ENCODE measurements around the gene GPLD1.

Gene GPLD1

GRCh38 chr6:24455061-24455460 is 34.3 kb downstream of the GPLD1 start:
- DNase-seq (ENCODE audit: low read depth, low spot score): no peak
- no peaks in the 10 kb centered on the region for H3K9me3 ChIP-seq (ENCODE audit: low read depth, low read length)
- no peak overlapping the region for H3K9ac ChIP-seq (ENCODE audit: insufficient read length)
- no peak overlapping the region for H3K27ac ChIP-seq
- no peak overlapping the region for H3K4me3 ChIP-seq
- TF ChIP-seq FOXP2 (optimal IDR thresholded peaks at IDR 0.05; ENCODE audit: control extremely low read depth, extremely low read length, insufficient read depth): no peak
- TF ChIP-seq EZH2 (IDR thresholded peaks at IDR 0.05): no peak
- no peak for TF ChIP-seq POLR2AphosphoS5 (IDR thresholded peaks at IDR 0.05; ENCODE audit: borderline replicate concordance, low read depth, low read length)
- no peaks in the 10 kb centered on the region for H3K36me3 ChIP-seq (ENCODE audit: insufficient read depth, low read length)

- H3K27ac ChIP-seq: no peak overlapping the region
Observed at GRCh38 chr6:24454452-24454851, 34.9 kb downstream of the GPLD1 start.

GRCh38 chr6:24453921-24454320 is 35.5 kb downstream of the GPLD1 start:
- Histone ChIP-seq H3K9me3 (ENCODE audit: low read depth, low read length) (no peaks in the 10 kb centered on the region), H3K9ac (ENCODE audit: insufficient read length) (no peak overlapping the region), H3K36me3 (ENCODE audit: insufficient read depth, low read length) (no peaks in the 10 kb centered on the region), H3K27ac (no peak overlapping the region), H3K4me3 (no peak overlapping the region)
- TF ChIP-seq EZH2 (IDR thresholded peaks at IDR 0.05): no peak
- no peak for TF ChIP-seq POLR2AphosphoS5 (IDR thresholded peaks at IDR 0.05; ENCODE audit: borderline replicate concordance, low read depth, low read length)
- TF ChIP-seq FOXP2 (optimal IDR thresholded peaks at IDR 0.05; ENCODE audit: control extremely low read depth, extremely low read length, insufficient read depth): no peak
- no peak for DNase-seq (ENCODE audit: low read depth, low spot score)

More at GRCh38 chr6:24454452-24454851, 34.9 kb downstream of the GPLD1 start:
- H3K9ac ChIP-seq (ENCODE audit: insufficient read length): no peak overlapping the region
- no peaks in the 10 kb centered on the region for H3K36me3 ChIP-seq (ENCODE audit: insufficient read depth, low read length)
- no peaks in the 10 kb centered on the region for H3K9me3 ChIP-seq (ENCODE audit: low read depth, low read length)
- H3K4me3 ChIP-seq: no peak overlapping the region
- no peak for TF ChIP-seq EZH2 (IDR thresholded peaks at IDR 0.05)
- no peak for TF ChIP-seq POLR2AphosphoS5 (IDR thresholded peaks at IDR 0.05; ENCODE audit: borderline replicate concordance, low read depth, low read length)
- TF ChIP-seq FOXP2 (optimal IDR thresholded peaks at IDR 0.05; ENCODE audit: control extremely low read depth, extremely low read length, insufficient read depth): no peak
- DNase-seq (ENCODE audit: low read depth, low spot score): no peak

- no peaks in the 10 kb centered on the region for H3K36me3 ChIP-seq (ENCODE audit: insufficient read depth, low read length)
- no peak overlapping the region for H3K4me3 ChIP-seq
- no peak overlapping the region for H3K9ac ChIP-seq (ENCODE audit: insufficient read length)
- no peak for DNase-seq (ENCODE audit: low read depth, low spot score)
- TF ChIP-seq FOXP2 (optimal IDR thresholded peaks at IDR 0.05; ENCODE audit: control extremely low read depth, extremely low read length, insufficient read depth) (no peak), POLR2AphosphoS5 (IDR thresholded peaks at IDR 0.05; ENCODE audit: borderline replicate concordance, low read depth, low read length) (no peak), EZH2 (IDR thresholded peaks at IDR 0.05) (no peak)
- no peaks in the 10 kb centered on the region for H3K9me3 ChIP-seq (ENCODE audit: low read depth, low read length)
- no peak overlapping the region for H3K27ac ChIP-seq
Observed at GRCh38 chr6:24451581-24452388, 37.6 kb downstream of the GPLD1 start.

GRCh38 chr6:24448828-24449525 is 40.4 kb downstream of the GPLD1 start:
- Histone ChIP-seq H3K9me3 (ENCODE audit: low read depth, low read length) (no peaks in the 10 kb centered on the region), H3K27ac (no peak overlapping the region), H3K4me3 (no peak overlapping the region), H3K9ac (ENCODE audit: insufficient read length) (no peak overlapping the region), H3K36me3 (ENCODE audit: insufficient read depth, low read length) (no peaks in the 10 kb centered on the region)
- no peak for TF ChIP-seq POLR2AphosphoS5 (IDR thresholded peaks at IDR 0.05; ENCODE audit: borderline replicate concordance, low read depth, low read length)
- no peak for TF ChIP-seq EZH2 (IDR thresholded peaks at IDR 0.05)
- no peak for TF ChIP-seq FOXP2 (optimal IDR thresholded peaks at IDR 0.05; ENCODE audit: control extremely low read depth, extremely low read length, insufficient read depth)
- no peak for DNase-seq (ENCODE audit: low read depth, low spot score)

GRCh38 chr6:24448396-24448795 is 41.0 kb downstream of the GPLD1 start:
- Histone ChIP-seq H3K36me3 (ENCODE audit: insufficient read depth, low read length) (no peaks in the 10 kb centered on the region), H3K9ac (ENCODE audit: insufficient read length) (no peak overlapping the region), H3K27ac (no peak overlapping the region), H3K9me3 (ENCODE audit: low read depth, low read length) (no peaks in the 10 kb centered on the region), H3K4me3 (no peak overlapping the region)
- TF ChIP-seq FOXP2 (optimal IDR thresholded peaks at IDR 0.05; ENCODE audit: control extremely low read depth, extremely low read length, insufficient read depth): no peak
- TF ChIP-seq POLR2AphosphoS5 (IDR thresholded peaks at IDR 0.05; ENCODE audit: borderline replicate concordance, low read depth, low read length): no peak
- no peak for TF ChIP-seq EZH2 (IDR thresholded peaks at IDR 0.05)
- no peak for DNase-seq (ENCODE audit: low read depth, low spot score)

- DNase-seq (ENCODE audit: low read depth, low spot score): no peak
- no peak overlapping the region for H3K9ac ChIP-seq (ENCODE audit: insufficient read length)
- no peaks in the 10 kb centered on the region for H3K36me3 ChIP-seq (ENCODE audit: insufficient read depth, low read length)
- H3K9me3 ChIP-seq (ENCODE audit: low read depth, low read length): no peaks in the 10 kb centered on the region
- no peak overlapping the region for H3K27ac ChIP-seq
- H3K4me3 ChIP-seq: no peak overlapping the region
- no peak for TF ChIP-seq EZH2 (IDR thresholded peaks at IDR 0.05)
- no peak for TF ChIP-seq POLR2AphosphoS5 (IDR thresholded peaks at IDR 0.05; ENCODE audit: borderline replicate concordance, low read depth, low read length)
- TF ChIP-seq FOXP2 (optimal IDR thresholded peaks at IDR 0.05; ENCODE audit: control extremely low read depth, extremely low read length, insufficient read depth): no peak
Observed at GRCh38 chr6:24446670-24447069, 42.7 kb downstream of the GPLD1 start.

- TF ChIP-seq POLR2AphosphoS5 (IDR thresholded peaks at IDR 0.05; ENCODE audit: borderline replicate concordance, low read depth, low read length) (no peak), EZH2 (IDR thresholded peaks at IDR 0.05) (no peak), FOXP2 (optimal IDR thresholded peaks at IDR 0.05; ENCODE audit: control extremely low read depth, extremely low read length, insufficient read depth) (no peak)
- Histone ChIP-seq H3K27ac (no peak overlapping the region), H3K36me3 (ENCODE audit: insufficient read depth, low read length) (no peaks in the 10 kb centered on the region), H3K9me3 (ENCODE audit: low read depth, low read length) (no peaks in the 10 kb centered on the region), H3K9ac (ENCODE audit: insufficient read length) (no peak overlapping the region), H3K4me3 (no peak overlapping the region)
- no peak for DNase-seq (ENCODE audit: low read depth, low spot score)
Observed at GRCh38 chr6:24445704-24446103, 43.7 kb downstream of the GPLD1 start.
